ENCODE data around the gene TMC2. TPM values are rescaled to one million over a fixed set of nuclear protein-coding genes. Genes with fewer than 3 reads are reported as not detected.

Gene TMC2
- total RNA-seq, 1 experiment from 2014 or later, result not detected

DNA sequence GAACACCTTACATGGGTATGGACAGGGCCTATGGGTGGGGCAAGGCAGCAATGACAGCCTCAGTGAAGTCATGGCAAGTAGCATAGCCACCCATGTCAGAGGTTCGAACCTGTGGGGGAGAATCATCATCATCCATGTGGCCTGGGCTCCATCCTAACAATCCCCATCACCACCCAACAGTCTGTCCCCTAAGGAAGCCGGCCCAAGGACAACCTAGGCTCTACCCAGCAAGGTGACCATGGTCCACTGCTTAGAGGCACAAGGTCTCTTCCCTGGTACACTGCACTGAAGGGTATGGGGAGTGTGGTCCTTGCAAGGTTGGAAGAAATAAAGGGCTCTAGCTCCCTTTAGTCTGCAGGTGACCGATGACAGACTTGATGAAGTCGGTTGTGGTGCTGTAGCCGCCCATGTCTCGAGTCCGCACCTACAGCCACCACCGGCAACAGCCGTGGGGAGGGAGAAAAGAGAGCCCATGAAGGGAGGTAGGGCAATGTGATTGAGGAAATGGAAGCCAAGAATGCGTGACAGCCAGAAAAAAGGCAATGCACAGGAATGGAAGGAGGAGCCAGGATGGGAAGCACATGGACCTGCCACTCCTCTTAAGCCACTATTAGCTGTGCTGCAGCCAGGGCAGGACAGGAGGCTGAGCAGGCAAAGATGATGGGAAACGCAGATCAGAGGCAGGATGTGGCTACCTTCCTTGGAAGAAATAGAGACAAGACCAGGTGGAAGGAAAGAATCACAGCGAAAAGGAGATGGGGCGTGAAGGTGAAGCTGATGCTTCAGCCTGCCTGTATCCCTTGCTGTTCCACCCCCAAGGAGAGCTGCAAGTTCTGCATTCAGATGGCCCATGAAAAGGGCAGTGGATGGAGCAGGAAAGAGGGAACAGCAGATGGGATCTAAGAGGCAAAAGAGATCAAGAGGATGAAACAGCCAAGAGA is 122.3 kb downstream of the TMC2 start:
- peak; percentile 76 for ATAC-seq
- in situ Hi-C loops (cut with HindIII; ENCODE audit: low pct_unique_long_range_greater_than_20kb, low sequenced_read_pairs), result no loop called here

DNA sequence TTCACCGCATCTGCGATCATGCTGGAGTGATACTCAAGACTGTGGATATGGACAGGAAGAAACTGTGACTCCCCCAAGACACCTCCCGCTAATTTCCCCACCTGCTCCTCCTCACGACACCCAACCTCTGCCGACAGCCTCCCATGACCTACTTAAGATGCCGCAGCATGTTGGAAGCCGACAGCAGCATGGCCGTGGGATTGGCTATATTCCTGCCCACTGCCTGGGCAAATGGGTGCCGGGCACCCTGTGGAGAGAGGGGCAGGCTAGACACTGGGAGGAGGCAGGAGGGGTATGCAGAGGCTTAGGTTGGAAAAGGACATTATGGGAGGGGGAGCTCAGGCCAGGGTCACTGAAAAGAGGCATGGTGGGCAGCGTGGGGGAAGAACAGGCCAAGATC is 123.2 kb downstream of the TMC2 start:
- Histone ChIP-seq H3K27ac (ENCODE audit: low read length) (no peak overlapping the region), H3K27me3 (ENCODE audit: control insufficient read depth, insufficient read depth, low read length) (no peaks in the 10 kb centered on the region), H3K4me3 (ENCODE audit: low read depth in 2 of 2, low read length in 2 of 2) (no peak overlapping the region), H3K4me1 (ENCODE audit: control insufficient read depth, insufficient read depth, low read length) (peaks cover 21% of the 10 kb centered on the region), H3K36me3 (ENCODE audit: control insufficient read depth, insufficient read depth, low read length) (peaks cover 34% of the 10 kb centered on the region), H3K9me3 (ENCODE audit: control insufficient read depth, insufficient read depth, low read depth, low read length) (no peaks in the 10 kb centered on the region)
- in situ Hi-C loops (cut with HindIII; ENCODE audit: low pct_unique_long_range_greater_than_20kb, low sequenced_read_pairs), result no loop called here
- ATAC-seq, result no peak
- CTCF ChIA-PET, result no interaction called here
- DNase-seq (ENCODE audit: low read depth, low spot score), result no peak
- intact Hi-C loops (cut with micrococcal nuclease; ENCODE audit: unreplicated experiment), result no loop called here
- BruUV-seq (replicated peaks), result no TSS peak
- POLR2A ChIA-PET, result no interaction called here
- TF ChIP-seq TCF7L2 (IDR thresholded peaks at IDR 0.05; ENCODE audit: low read depth, low read length) (no peak), SIN3A (IDR thresholded peaks at IDR 0.05; ENCODE audit: borderline replicate concordance, insufficient read depth, low read depth, low read length) (no peak), CTCF (IDR thresholded peaks at IDR 0.05) (no peak), POLR2AphosphoS5 (IDR thresholded peaks at IDR 0.05; ENCODE audit: low read depth, low read length) (no peak)

More for the DNA sequence above, 122.3 kb downstream of the TMC2 start:
- CTCF ChIA-PET, result no interaction called here
- H3K4me3 ChIP-seq (ENCODE audit: low read depth in 2 of 2, low read length in 2 of 2), result no peak overlapping the region
- intact Hi-C loops (cut with micrococcal nuclease; ENCODE audit: unreplicated experiment), result no loop called here
- H3K27me3 ChIP-seq (ENCODE audit: control insufficient read depth, insufficient read depth, low read length), result no peaks in the 10 kb centered on the region
- H3K36me3 ChIP-seq (ENCODE audit: control insufficient read depth, insufficient read depth, low read length), result peaks cover 42% of the 10 kb centered on the region
- no TSS peak for BruUV-seq (replicated peaks)
- no peak for DNase-seq (ENCODE audit: low read depth, low spot score)
- H3K27ac ChIP-seq (ENCODE audit: low read length), result no peak overlapping the region
- no peaks in the 10 kb centered on the region for H3K9me3 ChIP-seq (ENCODE audit: control insufficient read depth, insufficient read depth, low read depth, low read length)
- POLR2A ChIA-PET, result no interaction called here
- peaks cover 21% of the 10 kb centered on the region for H3K4me1 ChIP-seq (ENCODE audit: control insufficient read depth, insufficient read depth, low read length)
- TF ChIP-seq REST (IDR thresholded peaks at IDR 0.05; ENCODE audit: insufficient read depth in 1 of 2, low read depth in 2 of 2, low read length in 1 of 2), result no peak
- TF ChIP-seq SIN3A (IDR thresholded peaks at IDR 0.05; ENCODE audit: borderline replicate concordance, insufficient read depth, low read depth, low read length), result 0 out of 2 replicates have a peak, but pooled peaks have one; percentile 42
- peak; percentile 67; the same call in 1 of the 2 replicates for TF ChIP-seq POLR2AphosphoS5 (IDR thresholded peaks at IDR 0.05; ENCODE audit: low read depth, low read length)
- no peak for TF ChIP-seq TCF7L2 (IDR thresholded peaks at IDR 0.05; ENCODE audit: low read depth, low read length)
- TF ChIP-seq CTCF (IDR thresholded peaks at IDR 0.05), result no peak
